Endothelial cell of umbilical vein (primary cell): Measurements from ENCODE around the gene MSL1. TPM values are rescaled to one million over a fixed set of nuclear protein-coding genes. Genes with fewer than 3 reads are reported as not detected.

ENCODE experiments used
- BruUV-seq: library from RNA; stranded (reverse); fragments of 400-500 nt; replicated peaks from 2 replicates; lab custom pipeline; 2021; lab: Mats Ljungman, UMichigan
- CTCF ChIA-PET: fragments of 300-600, 350-600 bp; sonication (Branson Sonifier 250); formaldehyde crosslinking; loops from one replicate; lab custom pipeline; 2021; ENCODE audit warnings: antibody characterized with exemption, inconsistent platforms; lab: Charles Lee
- POLR2A ChIA-PET: fragments of 300-600, 350-600 bp; sonication (Branson Sonifier 250); formaldehyde crosslinking; loops from one replicate; lab custom pipeline; 2021; ENCODE audit warnings: antibody characterized with exemption, inconsistent platforms; lab: Charles Lee
- DNase-seq: peaks from one replicate; pipeline ENCODE4 v3.0.0-alpha.2; 2011; ENCODE audit warnings: low read depth, low spot score
- FAIRE-seq: peaks from 2 replicates; lab custom pipeline; 2011; peaks lifted over from hg19 to GRCh38; lab: Jason Lieb, UNC
- H2AFZ ChIP-seq: 2 replicates; pipeline ENCODE4 v1.6.0; 2012; ENCODE audit warnings: low read depth, low read length, control low read depth, inconsistent platforms
- H3K27ac ChIP-seq: 2 replicates; pipeline ENCODE4 v1.5.1; 2011; ENCODE audit warnings: low read depth, mild to moderate bottlenecking, control low read depth, low read length, moderate library complexity; ENCODE audit not compliant: insufficient read depth
- H3K27me3 ChIP-seq, 2 experiments: 2 replicates each; pipeline versions ENCODE4 v1.6.0 to v1.6.1; 2011; ENCODE audit warnings: low read length in 2 of 2, mixed read lengths in 1 of 2; ENCODE audit not compliant: control insufficient read depth in 2 of 2, insufficient read depth in 2 of 2
- H3K36me3 ChIP-seq, 2 experiments: 2 replicates in 1 of 2; 3 replicates in 1 of 2; pipeline ENCODE4 v1.5.1; 2011; ENCODE audit warnings: low read length in 2 of 2, mild to moderate bottlenecking in 1 of 2, moderate library complexity in 1 of 2; ENCODE audit not compliant: control insufficient read depth in 2 of 2, insufficient read depth in 2 of 2; ENCODE audit errors: extremely low read depth in 1 of 2
- H3K4me1 ChIP-seq: 3 replicates; pipeline ENCODE4 v1.5.1; 2011; ENCODE audit warnings: mild to moderate bottlenecking, low read length; ENCODE audit not compliant: control insufficient read depth, insufficient read depth; ENCODE audit errors: extremely low read depth
- H3K4me2 ChIP-seq: 2 replicates; pipeline ENCODE4 v1.6.1; 2011; ENCODE audit warnings: low read length, control low read depth, mixed read lengths; ENCODE audit not compliant: insufficient read depth
- H3K4me3 ChIP-seq, 3 experiments: fragments of 200-600 bp in 1 of 3; sonication (generic), shearing (Covaris generic) in 1 of 3; replicated peaks in 1 of 3; 2 replicates each; pipeline ENCODE4 v1.5.1; 2011 to 2016; ENCODE audit warnings: control low read depth in 3 of 3, low read length in 3 of 3, mild to moderate bottlenecking in 2 of 3, inconsistent platforms in 1 of 3, low read depth in 1 of 3, moderate library complexity in 1 of 3; ENCODE audit not compliant: insufficient read depth in 1 of 3
- H3K79me2 ChIP-seq: 2 replicates; pipeline ENCODE4 v1.6.0; 2012; ENCODE audit warnings: low read length, inconsistent platforms; ENCODE audit not compliant: control insufficient read depth, insufficient read depth
- H3K9ac ChIP-seq: replicated peaks from 2 replicates; pipeline ENCODE3; 2011; ENCODE audit warnings: low read length, control low read depth; ENCODE audit not compliant: insufficient read depth; ENCODE audit errors: extremely low read depth
- H3K9me1 ChIP-seq: replicated peaks from 3 replicates; pipeline ENCODE4 v1.6.0; 2011; ENCODE audit warnings: mild to moderate bottlenecking, low read length; ENCODE audit not compliant: control insufficient read depth, insufficient read depth; ENCODE audit errors: extremely low read depth
- H3K9me3 ChIP-seq: replicated peaks from 2 replicates; pipeline ENCODE4 v1.5.1; 2012; ENCODE audit warnings: low read length, inconsistent platforms; ENCODE audit not compliant: control insufficient read depth, insufficient read depth
- H4K20me1 ChIP-seq: replicated peaks from 2 replicates; pipeline ENCODE3; 2011; ENCODE audit warnings: mild to moderate bottlenecking, low read length; ENCODE audit not compliant: control insufficient read depth, insufficient read depth; ENCODE audit errors: extremely low read depth
- EZH2 ChIP-seq: IDR thresholded peaks from 2 replicates; pipeline ENCODE4 v1.6.1; 2012; ENCODE audit warnings: borderline replicate concordance, low read depth, mild to moderate bottlenecking, moderate library complexity, low read length, inconsistent platforms; ENCODE audit not compliant: severe bottlenecking
- FOS ChIP-seq: IDR thresholded peaks from 2 replicates; pipeline ENCODE4 v1.6.1; 2011; ENCODE audit warnings: mild to moderate bottlenecking, low read length, moderate library complexity, borderline replicate concordance; ENCODE audit not compliant: insufficient read depth
- GATA2 ChIP-seq: IDR thresholded peaks from 2 replicates; pipeline ENCODE4 v1.7.0; 2011; ENCODE audit warnings: low read depth, mild to moderate bottlenecking, moderate library complexity, mixed read lengths, low read length; ENCODE audit not compliant: insufficient read length, insufficient read depth
- JUN ChIP-seq: IDR thresholded peaks from 2 replicates; pipeline ENCODE4 v1.6.1; 2011; ENCODE audit warnings: borderline replicate concordance, low read depth; ENCODE audit not compliant: insufficient read length, insufficient read depth
- MAX ChIP-seq: IDR thresholded peaks from 2 replicates; pipeline ENCODE4 v1.6.1; 2011; ENCODE audit not compliant: insufficient read depth, insufficient read length
- MYC ChIP-seq: IDR thresholded peaks from one replicate; pipeline ENCODE4 v1.6.1; 2011; ENCODE audit warnings: mild to moderate bottlenecking, low read depth, low read length
- POLR2A ChIP-seq: IDR thresholded peaks from 2 replicates; pipeline ENCODE4 v1.6.1; 2012; ENCODE audit warnings: low read depth, mild to moderate bottlenecking, control low read depth, low read length
- POLR2AphosphoS5 ChIP-seq: IDR thresholded peaks from 2 replicates; pipeline ENCODE4 v1.6.1; 2012; ENCODE audit warnings: low read depth, mild to moderate bottlenecking, control low read depth, low read length, moderate library complexity; ENCODE audit not compliant: insufficient read depth
- dilution Hi-C: fragments of 300-500 bp; cut with MboI; formaldehyde crosslinking; loops from one replicate; pipeline ENCODE4 v1.15.0; 2019; ENCODE audit warnings: low sequenced_read_pairs; ENCODE audit not compliant: extremely low pct_ligation_motif_present
- intact Hi-C: fragments of 100-400 bp; cut with micrococcal nuclease; formaldehyde crosslinking; loops from one replicate; pipeline ENCODE4 v1.10.0; 2022
- polyA plus RNA-seq, 4 experiments: library from polyadenylated mRNA; depleted of rRNA in 3 of 4; stranded (reverse) in 3 of 4; unstranded in 1 of 4; fragments of >200 nt; gene quantifications; 2 replicates each; pipeline versions ENCODE4 v1.2.1 to v1.2.3, GENCODE V29; 2011 to 2012; ENCODE audit warnings: missing spikeins in 1 of 4
- total RNA-seq: library from RNA; stranded (reverse); gene quantifications from 2 replicates; pipeline ENCODE4 v1.2.3, GENCODE V29; 2021
- TF ChIP-seq, protein P1 (sequence below), 2 donors: IDR thresholded peaks; 1 replicate in 1 of 2; 2 replicates in 1 of 2; pipeline ENCODE4 v1.5.1; 2011; ENCODE audit warnings: low read length in 2 of 2, mild to moderate bottlenecking in 2 of 2, moderate library complexity in 2 of 2, control low read depth in 1 of 2, inconsistent platforms in 1 of 2, low read depth in 1 of 2; ENCODE audit not compliant: insufficient read depth in 1 of 2; ENCODE audit errors: extremely low read depth in 1 of 2

The MSL1 gene
- total and polyA plus RNA-seq, 2 donors (not counting 3 experiments of a cell fraction or from before 2014, with no cell fraction given): 30.9 to 95.0 TPM

GRCh38 chr17:40180694-40181093 is 58.9 kb downstream of the MSL1 start:
- H3K27ac ChIP-seq: no peak overlapping the region
- no peak overlapping the region for H3K9ac ChIP-seq
- no TSS peak for BruUV-seq
- intact Hi-C loops (no loop called here), dilution Hi-C loops (no loop called here)
- no peaks in the 10 kb centered on the region for H3K27me3 ChIP-seq
- H2AFZ ChIP-seq: no peak overlapping the region
- DNase-seq (no peak), FAIRE-seq (no peak)
- H3K79me2 ChIP-seq: no peaks in the 10 kb centered on the region
- no peaks in the 10 kb centered on the region for H4K20me1 ChIP-seq
- no peak overlapping the region for H3K4me2 ChIP-seq
- no peak overlapping the region for H3K4me3 ChIP-seq
- peaks cover 0 to 10% of the 10 kb centered on the region in 2 experiments for H3K36me3 ChIP-seq
- CTCF ChIA-PET: interaction anchor here (1.1 to 1.7 kb wide), 4 partner anchors 9 to 67 kb away, joined by 4 to 18 read pairs (median 8); no protein-coding TSS in a partner anchor
- no peaks in the 10 kb centered on the region for H3K9me1 ChIP-seq
- POLR2A ChIA-PET: no interaction called here
- H3K4me1 ChIP-seq: peaks cover 3% of the 10 kb centered on the region
- no peaks in the 10 kb centered on the region for H3K9me3 ChIP-seq
- TF ChIP-seq POLR2A: no peak
- TF ChIP-seq EZH2: no peak
- no peak for TF ChIP-seq FOS

DNA sequence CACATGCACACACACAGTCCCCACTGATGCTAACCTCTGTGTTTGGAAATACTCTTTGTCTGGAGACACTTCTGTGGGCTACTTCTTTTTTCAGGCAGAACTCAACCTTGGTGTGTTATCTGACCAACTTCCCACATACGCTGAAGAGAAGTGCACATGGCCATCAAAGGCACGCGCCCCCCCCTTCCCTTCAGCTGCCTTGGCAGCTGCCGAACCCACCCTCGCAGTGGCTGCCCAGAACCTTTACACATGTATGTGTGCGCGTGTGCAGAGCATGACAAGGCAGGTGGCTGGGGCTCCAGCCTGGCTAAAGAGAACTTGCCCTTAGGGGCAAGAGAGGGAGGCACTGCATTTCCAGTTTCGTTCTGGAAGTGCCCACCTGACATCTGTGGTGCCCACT is 59.4 kb downstream of the MSL1 start:
- H3K4me1 ChIP-seq: peaks cover 3% of the 10 kb centered on the region
- no peaks in the 10 kb centered on the region for H3K27me3 ChIP-seq
- dilution Hi-C loops: no loop called here
- H4K20me1 ChIP-seq: no peaks in the 10 kb centered on the region
- BruUV-seq: no TSS peak
- no peaks in the 10 kb centered on the region for H3K9me1 ChIP-seq
- ChIA-PET CTCF (no interaction called here), POLR2A (no interaction called here)
- no peaks in the 10 kb centered on the region for H3K79me2 ChIP-seq
- FAIRE-seq (no peak), DNase-seq (no peak)
- no peak overlapping the region for H3K9ac ChIP-seq
- H3K9me3 ChIP-seq: no peaks in the 10 kb centered on the region
- no peak overlapping the region for H3K4me3 ChIP-seq
- H2AFZ ChIP-seq: no peak overlapping the region
- no peak overlapping the region for H3K4me2 ChIP-seq
- intact Hi-C loops: no loop called here
- H3K27ac ChIP-seq: no peak overlapping the region
- TF ChIP-seq, protein P1, sequence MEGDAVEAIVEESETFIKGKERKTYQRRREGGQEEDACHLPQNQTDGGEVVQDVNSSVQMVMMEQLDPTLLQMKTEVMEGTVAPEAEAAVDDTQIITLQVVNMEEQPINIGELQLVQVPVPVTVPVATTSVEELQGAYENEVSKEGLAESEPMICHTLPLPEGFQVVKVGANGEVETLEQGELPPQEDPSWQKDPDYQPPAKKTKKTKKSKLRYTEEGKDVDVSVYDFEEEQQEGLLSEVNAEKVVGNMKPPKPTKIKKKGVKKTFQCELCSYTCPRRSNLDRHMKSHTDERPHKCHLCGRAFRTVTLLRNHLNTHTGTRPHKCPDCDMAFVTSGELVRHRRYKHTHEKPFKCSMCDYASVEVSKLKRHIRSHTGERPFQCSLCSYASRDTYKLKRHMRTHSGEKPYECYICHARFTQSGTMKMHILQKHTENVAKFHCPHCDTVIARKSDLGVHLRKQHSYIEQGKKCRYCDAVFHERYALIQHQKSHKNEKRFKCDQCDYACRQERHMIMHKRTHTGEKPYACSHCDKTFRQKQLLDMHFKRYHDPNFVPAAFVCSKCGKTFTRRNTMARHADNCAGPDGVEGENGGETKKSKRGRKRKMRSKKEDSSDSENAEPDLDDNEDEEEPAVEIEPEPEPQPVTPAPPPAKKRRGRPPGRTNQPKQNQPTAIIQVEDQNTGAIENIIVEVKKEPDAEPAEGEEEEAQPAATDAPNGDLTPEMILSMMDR (IDR thresholded peaks at IDR 0.05; ENCODE audit: extremely low read depth in 1 of 2, insufficient read depth in 1 of 2, low read depth in 1 of 2, low read length in 2 of 2): no peak
- TF ChIP-seq FOS: no peak
- no peak for TF ChIP-seq JUN
- TF ChIP-seq GATA2: no peak
- TF ChIP-seq POLR2A: no peak
- TF ChIP-seq MYC: no peak
- TF ChIP-seq MAX: no peak
- TF ChIP-seq EZH2: no peak
- TF ChIP-seq POLR2AphosphoS5: no peak
- H3K36me3 ChIP-seq: peaks cover 0 to 6% of the 10 kb centered on the region in 2 experiments
